Endothelial cell of hepatic sinusoid (primary cell): Measurements from ENCODE around the gene PGA5.
"Not testable (repeated sequence)": the region's sequence is repeated elsewhere in the genome, so short reads cannot be mapped to it uniquely, and the experiment has no call there.

Source experiments
- in situ Hi-C: cut with HindIII; loops from 2 replicates; pipeline ENCODE4 v1.10.0; 2017; ENCODE audit warnings: low sequenced_read_pairs

PGA5 gene

DNA sequence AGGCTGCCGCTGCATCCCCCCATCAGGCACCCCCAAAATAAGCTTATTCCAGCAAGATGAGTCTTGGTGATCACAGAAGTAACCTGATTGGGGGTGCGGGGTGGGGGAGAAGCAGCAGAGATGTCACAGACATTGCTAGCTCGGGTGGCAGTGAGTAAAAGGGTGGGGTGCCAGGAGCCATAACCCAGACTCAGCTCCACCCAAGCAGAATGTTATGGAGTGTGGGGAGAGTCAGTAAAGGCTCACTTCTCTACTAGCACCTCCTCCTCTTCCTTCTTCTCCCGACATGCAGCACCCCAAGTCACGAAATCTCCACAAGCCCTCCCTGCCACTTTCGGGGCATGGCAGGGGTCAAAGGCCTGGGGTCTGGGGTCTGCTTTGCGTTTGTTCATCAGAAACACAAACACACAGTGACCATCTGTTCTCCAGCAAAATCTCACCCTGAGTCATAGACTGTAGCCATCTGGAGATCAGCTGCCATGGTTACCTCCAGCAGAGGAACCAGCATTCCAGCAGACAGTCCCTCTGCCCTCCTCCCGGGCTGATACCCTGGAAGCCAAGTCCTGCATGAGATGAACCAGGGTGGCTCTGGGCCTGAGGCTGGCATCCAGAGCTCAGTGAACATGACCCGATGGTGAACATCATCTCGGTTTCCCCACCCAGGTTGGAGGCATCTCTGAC is 14.4 kb upstream of the PGA5 start:
- in situ Hi-C loops: not testable (repeated sequence)

DNA sequence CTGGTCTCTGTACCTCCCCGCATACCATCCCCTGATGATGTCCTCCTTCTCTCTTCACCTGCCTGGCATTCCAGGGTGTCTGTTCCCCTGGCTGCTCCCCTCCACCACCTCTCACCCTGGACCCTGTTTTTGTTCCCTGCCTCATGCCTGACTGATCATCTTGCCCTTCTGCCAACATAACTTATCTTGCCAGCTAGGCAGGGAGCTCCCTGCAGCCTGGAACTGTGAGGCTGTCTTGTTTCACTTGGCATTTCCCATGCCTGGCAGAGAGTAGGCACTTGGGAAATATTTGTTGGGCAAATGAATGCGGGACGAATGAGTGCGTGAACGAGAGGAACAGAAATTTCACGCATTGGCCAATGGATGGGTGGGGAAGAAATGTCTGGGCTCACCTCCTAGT is 11.5 kb upstream of the PGA5 start:
- in situ Hi-C loops: not testable (repeated sequence)

DNA sequence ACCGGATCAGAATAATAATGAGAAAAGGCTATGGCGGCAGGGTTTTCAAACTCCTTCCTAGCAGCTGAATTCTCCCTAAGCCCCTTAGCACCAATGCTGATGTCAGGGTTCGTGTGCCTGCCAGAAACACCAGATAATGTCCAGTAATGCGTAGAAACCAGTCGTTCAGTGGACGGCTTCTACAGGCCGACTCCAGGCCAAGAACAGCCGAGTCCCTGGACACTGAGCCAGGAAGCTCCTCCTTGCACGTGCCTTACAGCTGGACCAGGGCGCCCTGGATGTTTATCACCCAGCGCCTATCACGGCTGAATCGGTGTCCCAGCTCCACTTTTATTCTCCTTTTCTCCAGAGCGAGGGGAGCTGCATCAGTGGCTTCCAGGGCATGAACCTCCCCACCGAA is 9.9 kb upstream of the PGA5 start:
- in situ Hi-C loops: not testable (repeated sequence)

DNA sequence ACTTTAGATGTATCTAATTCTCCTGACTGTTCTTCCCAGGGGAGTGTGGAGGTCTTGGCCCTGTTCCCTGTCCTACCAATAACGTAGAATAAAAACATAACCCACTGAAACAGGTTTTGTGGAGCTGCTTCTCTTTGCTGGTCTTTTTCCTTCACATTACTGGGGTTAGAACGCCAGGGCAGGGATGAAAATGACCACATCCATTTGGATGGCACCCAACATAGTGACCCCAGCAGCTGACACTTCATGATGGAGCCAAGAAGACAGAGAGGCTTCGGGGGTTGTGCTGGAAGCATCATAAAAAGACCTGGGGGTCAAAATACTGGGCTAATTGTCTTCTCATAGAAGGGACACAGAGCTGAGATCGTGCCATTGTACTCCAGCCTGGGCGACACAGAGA is 9.4 kb upstream of the PGA5 start:
- in situ Hi-C loops: not testable (repeated sequence)

DNA sequence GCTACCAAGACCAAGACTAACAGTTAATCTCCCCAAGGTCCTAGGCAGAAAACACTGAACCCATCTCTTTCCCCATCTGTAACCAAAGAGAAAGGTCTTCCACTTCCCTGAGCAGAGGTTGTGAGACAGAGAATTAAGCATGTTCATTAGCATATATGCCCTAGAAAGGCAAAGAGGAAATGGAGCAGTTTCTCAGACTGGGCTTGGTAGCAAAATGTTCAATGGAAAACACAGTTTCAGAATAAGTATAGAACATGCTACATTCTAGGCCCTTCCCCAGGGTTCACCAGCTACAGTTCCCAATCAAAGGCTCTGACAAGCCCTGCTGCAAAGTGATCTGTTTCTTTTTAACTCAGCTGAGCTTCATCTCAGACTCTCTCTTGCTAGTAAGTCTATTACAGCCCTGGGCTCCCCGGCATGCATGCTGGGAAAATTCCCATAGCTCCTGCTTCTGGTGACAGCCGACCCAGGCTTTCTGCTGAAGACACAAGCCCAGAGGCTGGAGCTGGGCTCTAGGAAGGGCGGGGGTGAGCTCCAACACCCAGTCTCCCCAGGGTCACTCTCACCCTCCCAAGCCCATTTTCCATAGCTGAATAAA is 8.3 kb upstream of the PGA5 start:
- in situ Hi-C loops: not testable (repeated sequence)

DNA sequence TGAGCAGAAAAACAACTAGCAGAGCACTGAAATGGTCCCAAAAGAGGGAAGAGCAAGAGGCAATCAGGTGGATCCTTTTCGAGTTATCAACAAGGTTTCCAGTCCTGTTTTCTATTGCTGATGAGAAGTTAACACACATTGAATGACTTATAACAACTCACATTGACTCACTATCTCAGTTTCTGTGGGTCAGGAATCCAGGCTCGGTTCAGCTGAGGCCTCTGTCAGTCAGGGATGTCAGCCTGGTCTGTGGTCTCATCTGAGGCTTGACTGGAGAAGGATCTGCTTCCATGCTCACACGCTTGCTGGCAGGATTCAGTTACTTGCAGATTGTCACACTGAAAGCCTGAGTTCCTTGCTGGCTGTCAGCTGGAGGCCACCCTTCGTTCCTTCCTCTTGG is 3.8 kb upstream of the PGA5 start:
- in situ Hi-C loops: not testable (repeated sequence)

DNA sequence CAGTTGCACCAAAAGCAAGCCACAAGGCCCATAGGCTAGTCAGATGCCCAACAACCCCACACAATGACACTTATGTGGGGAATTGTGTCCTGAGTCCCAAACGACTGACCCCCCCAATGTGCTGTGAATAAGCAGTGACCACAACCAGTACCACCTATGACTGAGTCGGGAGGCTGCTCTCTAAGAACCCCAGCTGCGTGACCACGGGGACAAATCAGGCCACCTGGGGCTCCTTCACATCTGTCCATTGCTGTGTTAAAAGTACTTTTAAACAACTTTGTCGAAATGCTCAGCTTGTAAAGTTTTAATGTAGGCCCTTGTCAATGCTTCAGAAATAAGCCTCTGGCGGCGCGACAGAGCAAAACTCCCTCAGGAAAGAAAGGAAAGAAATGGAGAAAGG is 687 bp upstream of the PGA5 start:
- in situ Hi-C loops: not testable (repeated sequence)

DNA sequence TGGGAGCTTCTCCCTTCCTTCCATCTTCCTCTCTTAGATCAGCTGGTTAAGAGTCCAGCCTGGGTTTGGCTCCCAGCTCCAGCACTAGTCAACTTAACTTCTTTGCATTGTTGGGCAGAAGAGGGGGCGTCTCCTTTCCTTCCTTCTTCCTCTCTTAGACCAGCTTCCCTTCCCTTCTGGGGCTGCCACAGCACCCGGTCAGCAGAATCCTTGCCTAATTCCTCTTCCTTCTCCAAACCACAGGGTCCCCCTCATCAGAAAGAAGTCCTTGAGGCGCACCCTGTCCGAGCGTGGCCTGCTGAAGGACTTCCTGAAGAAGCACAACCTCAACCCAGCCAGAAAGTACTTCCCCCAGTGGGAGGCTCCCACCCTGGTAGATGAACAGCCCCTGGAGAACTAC is 551 bp downstream of the PGA5 start:
- in situ Hi-C loops: not testable (repeated sequence)

DNA sequence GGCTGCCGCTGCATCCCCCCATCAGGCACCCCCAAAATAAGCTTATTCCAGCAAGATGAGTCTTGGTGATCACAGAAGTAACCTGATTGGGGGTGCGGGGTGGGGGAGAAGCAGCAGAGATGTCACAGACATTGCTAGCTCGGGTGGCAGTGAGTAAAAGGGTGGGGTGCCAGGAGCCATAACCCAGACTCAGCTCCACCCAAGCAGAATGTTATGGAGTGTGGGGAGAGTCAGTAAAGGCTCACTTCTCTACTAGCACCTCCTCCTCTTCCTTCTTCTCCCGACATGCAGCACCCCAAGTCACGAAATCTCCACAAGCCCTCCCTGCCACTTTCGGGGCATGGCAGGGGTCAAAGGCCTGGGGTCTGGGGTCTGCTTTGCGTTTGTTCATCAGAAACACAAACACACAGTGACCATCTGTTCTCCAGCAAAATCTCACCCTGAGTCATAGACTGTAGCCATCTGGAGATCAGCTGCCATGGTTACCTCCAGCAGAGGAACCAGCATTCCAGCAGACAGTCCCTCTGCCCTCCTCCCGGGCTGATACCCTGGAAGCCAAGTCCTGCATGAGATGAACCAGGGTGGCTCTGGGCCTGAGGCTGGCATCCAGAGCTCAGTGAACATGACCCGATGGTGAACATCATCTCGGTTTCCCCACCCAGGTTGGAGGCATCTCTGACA is 4.4 kb downstream of the PGA5 start:
- in situ Hi-C loops: not testable (repeated sequence)

DNA sequence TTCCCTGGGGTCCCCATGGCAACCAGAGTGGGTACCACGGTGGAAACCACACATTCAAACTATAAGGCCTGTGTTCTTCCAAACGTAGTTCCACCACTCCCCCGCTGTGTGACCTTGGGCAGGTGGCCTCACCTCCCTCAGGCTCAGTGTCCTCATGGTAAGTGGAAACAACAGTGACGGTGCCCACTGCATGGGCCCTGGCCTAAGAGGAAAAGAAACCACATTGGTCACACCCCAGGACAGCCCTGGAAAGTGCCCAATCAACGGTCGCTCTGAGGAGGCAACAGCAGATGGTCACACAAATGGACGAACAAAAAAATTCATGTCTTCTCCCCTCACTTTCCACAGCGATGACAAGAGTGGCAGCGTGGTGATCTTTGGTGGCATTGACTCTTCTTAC is 7.1 kb downstream of the PGA5 start:
- in situ Hi-C loops: not testable (repeated sequence)

DNA sequence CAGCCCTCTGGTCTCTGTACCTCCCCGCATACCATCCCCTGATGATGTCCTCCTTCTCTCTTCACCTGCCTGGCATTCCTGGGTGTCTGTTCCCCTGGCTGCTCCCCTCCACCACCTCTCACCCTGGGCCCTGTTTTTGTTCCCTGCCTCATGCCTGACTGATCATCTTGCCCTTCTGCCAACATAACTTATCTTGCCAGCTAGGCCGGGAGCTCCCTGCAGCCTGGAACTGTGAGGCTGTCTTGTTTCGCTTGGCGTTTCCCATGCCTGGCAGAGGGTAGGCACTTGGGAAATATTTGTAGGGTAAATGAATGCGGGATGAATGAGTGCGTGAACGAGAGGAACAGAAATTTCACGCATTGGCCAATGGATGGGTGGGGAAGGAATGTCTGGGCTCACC is 8.2 kb downstream of the PGA5 start:
- in situ Hi-C loops: not testable (repeated sequence)

DNA sequence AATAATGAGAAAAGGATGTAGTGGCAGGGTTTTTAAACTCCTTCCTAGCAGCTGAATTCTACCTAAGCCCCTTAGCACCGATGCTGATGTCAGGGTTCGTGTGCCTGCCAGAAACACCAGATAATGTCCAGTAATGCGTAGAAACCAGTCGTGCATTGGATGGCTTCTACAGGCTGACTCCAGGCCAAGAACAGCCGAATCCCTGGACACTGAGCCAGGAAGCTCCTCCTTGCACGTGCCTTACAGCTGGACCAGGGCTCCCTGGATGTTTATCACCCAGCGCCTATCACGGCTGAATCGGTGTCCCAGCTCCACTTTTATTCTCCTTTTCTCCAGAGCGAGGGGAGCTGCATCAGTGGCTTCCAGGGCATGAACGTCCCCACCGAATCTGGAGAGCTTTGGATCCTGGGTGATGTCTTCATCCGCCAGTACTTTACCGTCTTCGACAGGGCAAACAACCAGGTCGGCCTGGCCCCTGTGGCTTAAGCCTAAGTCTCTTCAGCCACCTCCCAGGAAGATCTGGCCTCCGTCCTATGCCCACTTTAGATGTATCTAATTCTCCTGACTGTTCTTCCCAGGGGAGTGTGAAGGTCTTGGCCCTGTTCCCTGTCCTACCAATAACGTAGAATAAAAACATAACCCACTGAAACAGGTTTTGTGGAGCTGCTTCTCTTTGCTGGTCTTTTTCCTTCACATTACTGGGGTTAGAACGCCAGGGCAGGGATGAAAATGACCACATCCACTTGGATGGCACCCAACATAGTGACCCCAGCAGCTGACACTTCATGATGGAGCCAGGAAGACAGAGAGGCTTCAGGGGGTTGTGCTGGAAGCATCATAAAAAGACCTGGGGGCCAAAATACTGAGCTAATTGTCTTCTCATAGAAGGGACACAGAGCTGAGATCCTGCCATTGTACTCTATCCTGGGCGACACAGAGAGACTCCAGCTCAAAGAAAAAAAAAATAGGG is 10.1 kb downstream of the PGA5 start:
- in situ Hi-C loops: not testable (repeated sequence)

DNA sequence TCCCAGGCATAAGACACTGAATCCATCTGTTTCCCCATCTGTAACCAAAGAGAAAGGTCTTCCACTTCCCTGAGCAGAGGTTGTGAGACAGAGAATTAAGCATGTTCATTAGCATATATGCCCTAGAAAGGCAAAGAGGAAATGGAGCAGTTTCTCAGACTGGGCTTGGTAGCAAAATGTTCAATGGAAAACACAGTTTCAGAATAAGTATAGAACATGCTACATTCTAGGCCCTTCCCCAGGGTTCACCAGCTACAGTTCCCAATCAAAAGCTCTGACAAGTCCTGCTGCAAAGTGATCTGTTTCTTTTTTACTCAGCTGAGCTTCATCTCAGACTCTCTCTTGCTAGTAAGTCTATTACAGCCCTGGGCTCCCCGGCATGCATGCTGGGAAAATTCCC is 11.4 kb downstream of the PGA5 start:
- in situ Hi-C loops: not testable (repeated sequence)

DNA sequence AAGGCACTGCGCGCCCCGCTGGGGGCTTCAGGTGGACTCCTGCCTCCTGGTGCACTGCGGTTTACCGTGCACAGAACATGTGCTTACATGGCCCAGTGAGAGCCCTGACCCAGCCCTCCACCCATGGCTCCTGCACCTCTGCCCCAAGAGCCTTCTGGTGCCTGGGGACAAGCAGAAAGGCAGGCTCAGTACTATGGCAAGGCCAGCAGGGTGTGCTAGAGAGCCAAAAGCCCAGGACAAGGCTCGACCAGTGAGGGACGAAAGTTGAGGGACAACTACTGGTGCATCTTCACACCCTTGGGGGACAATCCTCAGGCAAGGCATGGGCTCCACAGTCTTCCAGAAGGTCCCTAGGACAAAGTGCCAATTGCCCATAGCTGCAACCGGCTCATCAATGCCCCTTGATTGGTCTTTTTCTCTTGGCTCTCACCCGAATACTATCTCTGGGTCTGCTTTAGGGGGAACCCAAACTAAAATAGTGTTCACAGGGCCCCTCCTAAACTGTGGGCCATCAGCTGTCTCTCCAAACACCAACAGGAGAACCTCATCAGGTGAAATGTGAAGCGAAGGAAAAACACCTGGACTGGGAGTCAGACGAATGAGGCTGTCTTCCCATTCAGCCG is 13.5 kb downstream of the PGA5 start:
- in situ Hi-C loops: no loop called here

DNA sequence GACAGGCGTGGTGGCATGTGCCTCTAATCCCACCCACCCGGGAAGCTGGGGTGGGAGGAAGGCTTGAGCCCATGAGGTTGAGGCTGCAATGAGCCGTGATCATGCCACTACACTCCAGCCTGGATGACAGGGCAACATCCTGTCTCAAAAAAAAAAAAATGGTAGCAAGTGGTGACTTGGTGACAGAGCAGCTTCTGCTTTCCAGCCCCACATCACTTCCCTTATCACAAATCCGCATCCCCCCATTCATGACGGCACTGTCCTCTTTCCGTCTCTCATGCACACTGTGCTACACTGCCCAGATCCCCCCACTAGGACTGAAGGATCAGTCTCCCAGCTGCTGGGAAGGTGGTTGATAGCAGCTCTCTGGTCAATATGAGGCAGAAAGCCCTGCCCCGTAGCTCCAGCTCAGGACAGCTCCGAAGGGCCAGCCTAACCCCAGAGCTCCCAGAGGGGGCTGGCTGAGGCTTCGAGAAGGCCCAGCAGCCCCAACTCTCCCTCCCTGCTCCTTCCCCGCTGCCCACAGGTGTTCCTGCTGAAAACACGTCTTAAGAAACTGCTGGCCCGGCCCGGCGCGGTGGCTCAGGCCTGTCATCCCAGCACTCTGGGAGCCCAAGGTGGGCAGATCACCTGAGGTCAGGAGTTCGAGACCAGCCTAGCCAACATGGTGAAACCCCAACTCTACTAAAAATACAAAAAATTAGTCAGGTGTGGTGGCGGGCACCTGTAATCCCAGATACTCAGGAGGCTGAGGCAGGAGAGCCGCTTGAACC is 15.9 kb downstream of the PGA5 start:
- in situ Hi-C loops: no loop called here

DNA sequence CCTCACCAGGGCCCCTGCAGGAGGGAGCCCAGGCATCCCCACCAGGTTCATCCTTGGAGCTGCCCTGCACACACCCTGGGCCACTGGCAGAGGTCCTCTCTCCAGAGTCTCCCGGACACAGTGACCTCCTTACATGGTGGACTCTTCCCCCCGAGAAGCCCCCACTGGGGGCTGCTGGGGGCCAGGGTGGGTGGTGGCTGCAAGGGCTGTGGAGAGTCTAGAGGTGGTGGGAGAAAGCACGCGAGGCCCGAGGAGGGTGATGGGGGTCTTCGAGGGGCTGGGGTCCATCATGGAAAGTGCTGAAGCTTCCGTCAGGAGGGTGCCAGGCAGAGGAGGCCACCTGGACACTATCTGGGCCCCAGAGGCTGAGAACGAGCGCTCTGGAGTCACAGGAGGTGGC is 17.6 kb downstream of the PGA5 start:
- in situ Hi-C loops: no loop called here

DNA sequence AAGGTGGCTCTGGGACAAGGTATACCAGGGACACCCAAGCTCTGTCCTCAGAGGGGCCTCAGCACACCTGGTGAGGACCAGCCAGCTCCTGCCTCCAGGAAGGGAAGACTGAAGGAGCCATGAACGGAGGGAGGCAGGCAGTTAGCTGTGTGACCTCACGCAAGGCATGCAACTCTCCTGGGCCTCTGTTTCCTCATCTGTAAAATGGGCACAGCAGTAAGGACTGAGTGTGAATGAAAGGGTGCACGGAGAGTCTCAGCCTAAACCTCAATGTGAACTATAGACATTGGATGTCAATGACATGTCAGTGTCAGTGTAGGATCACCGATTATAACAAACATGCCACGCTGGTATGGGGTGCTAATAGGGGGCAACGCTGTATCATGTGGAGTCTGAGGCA is 18.4 kb downstream of the PGA5 start:
- in situ Hi-C loops: no loop called here

DNA sequence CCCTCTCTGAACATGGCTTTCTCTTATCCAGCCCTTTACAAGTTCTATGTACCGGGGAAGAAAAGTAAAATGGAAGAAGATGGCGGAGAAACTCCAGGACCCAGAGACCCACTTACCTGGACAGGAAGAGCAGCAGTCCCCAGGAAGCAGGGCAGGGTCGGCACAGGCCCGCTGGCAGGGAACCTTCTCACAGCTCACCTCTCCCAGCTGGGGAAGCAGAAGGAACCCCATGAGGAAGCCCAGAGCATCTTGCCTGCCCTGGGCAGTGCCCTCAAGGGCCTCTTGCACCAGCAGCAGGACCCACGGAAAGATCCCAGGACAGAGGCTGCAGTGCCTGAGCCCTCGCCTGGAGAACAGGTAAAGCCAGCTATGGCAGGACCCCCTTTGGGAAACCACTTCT is 23.4 kb downstream of the PGA5 start:
- in situ Hi-C loops: no loop called here

DNA sequence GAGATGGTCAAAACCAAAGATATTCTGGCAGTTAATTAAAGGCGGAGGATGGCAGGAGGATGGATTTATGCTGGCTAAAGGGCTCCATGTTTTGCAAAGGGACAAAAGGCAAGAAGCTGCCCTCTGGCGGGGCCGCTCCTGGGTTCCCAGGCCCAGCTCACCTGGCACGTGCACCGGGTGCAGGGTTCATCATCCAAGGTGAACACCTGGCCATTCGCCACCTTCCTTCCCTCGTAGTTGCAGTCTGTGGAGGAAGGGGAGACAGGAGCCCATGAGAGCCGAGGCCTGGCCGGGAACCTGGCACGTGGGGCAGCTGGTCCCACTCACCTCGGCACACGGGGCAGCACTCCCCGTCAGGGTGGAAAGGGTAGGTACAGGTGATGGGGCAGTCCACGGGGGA is 23.8 kb downstream of the PGA5 start:
- in situ Hi-C loops: no loop called here

DNA sequence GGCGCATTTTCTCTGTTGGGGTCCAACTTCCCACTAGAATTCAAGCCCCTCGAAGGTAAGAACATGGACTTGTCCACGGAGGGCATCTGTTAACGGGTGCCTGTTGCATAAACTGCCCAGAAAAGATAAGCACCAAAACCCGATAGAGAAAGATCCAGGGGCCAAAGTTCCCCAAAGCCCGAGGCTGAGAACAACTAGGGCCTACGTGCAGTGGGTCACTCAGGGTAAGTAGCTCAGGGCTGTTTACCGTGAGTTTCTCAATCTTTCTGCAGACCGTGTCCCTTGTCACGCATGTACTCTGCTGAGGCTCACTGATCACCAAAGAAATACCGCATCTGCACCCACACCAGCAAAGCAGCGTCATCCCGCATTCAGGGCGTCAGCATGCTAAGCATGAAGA is 24.4 kb downstream of the PGA5 start:
- in situ Hi-C loops: no loop called here
